C4-2B (cell line): Measurements from ENCODE around the gene RANBP3L.

Experiments used
- CTCF ChIP-seq: fragments of 450-650 bp; conservative IDR thresholded peaks from 2 replicates; pipeline ENCODE4 v1.5.1; 2017; ENCODE audit warnings: mild to moderate bottlenecking
- ZFX ChIP-seq: fragments of 450-650 bp; IDR thresholded peaks from 2 replicates; pipeline ENCODE4 v1.6.1; 2017

GRCh38 chr5:36311956-36312355 is 10.3 kb upstream of the RANBP3L start:
- TF ChIP-seq CTCF: no peak
- no peak for TF ChIP-seq ZFX
